NCI-H82 (cell line): ENCODE data around the gene ZNF276.
"Not testable (repeated sequence)": the region's sequence is repeated elsewhere in the genome, so short reads cannot be mapped to it uniquely, and the experiment has no call there.

ENCODE experiments used
- DNase-seq: peaks from one replicate; lab custom pipeline; 2025; lab: John Stamatoyannopoulos, UW

The ZNF276 gene

GRCh38 chr16:89696670-89697128 is 24.6 kb upstream of the ZNF276 start:
- DNase-seq = no peak

DNA sequence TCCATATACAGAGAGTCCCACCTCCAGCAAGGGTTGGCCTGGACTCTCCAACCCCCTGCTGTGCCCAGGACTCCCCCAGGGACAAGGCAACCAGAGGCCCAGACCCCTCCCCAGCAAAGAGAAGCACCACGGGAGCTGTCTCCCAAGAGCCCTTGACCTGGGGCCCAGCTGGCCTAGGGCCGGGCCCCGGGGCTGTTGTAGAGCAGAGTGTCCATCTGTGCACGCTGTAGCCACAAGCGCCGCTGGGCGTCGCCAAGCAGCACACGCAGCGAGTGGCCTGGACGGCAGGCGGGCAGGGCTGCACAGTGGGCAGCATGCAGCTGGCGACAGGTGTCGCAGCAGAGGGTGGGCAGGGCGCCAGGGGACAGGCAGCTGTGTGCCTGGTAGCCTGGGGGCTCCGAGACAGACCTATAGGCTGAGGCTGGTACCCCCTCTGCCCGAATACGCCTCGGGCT is 24.1 kb upstream of the ZNF276 start:
- no peak for DNase-seq

DNA sequence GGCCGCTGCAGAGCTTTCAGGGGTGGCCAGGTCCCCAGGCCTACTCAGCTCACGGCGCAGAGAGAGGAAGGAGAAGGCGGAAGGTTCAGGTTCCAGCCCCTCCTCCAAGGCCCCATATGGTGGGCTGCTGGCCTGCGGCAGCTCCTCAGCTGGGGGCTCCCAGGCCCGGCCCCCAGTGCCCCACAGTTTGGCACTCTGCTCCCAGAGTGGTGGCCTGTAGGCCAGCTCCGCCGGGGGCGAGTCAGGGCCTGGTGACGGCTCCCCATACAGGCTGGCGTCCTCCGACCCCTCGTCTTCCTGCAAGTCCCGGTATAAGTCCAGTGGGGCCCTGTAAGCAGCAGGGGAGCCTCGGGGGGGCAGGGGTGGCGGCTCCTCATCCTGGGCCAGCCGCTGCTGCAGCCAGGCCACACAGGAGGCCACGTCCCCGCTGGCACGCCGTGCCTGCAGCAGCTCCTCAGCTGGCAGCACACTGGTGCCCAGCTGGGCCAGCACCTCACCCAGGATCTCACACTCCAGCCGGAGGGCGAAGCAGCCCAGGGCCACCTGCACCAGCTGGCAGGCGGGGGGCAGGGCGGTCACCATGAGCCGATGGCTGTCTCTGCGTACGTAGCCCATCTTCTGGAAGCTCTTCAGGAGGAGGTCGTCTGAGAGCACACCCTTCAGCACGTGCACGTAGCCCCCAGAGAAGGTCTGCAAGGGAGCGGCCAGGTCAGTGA is 23.6 kb upstream of the ZNF276 start:
- no peak for DNase-seq

- not testable (repeated sequence) for DNase-seq
These were observed 22.6 kb upstream of the ZNF276 start for GRCh38 chr16:89698717-89699116.

DNA sequence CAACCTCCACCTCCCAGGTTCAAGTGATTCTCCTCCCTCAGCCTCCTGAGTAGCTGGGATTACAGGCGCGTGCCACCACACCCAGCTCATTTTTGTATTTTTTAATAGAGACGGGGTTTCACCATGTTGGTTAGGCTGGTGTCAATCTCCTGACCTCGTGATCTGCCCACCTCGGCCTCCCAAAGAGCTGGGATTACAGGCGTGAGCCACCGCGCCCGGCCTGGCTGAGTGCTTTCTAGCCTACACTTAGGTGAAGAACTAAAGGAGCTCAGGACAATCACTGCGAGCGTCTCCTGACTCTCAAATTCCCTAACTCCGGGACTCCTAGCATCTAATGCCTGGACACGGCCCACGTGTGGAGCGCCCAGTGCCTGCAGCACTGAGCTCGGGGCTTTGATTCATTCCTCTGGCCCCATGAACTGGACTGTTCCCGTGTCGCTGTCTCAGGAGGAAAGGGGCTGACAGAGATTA is 21.7 kb upstream of the ZNF276 start:
- DNase-seq = not testable (repeated sequence)

DNA sequence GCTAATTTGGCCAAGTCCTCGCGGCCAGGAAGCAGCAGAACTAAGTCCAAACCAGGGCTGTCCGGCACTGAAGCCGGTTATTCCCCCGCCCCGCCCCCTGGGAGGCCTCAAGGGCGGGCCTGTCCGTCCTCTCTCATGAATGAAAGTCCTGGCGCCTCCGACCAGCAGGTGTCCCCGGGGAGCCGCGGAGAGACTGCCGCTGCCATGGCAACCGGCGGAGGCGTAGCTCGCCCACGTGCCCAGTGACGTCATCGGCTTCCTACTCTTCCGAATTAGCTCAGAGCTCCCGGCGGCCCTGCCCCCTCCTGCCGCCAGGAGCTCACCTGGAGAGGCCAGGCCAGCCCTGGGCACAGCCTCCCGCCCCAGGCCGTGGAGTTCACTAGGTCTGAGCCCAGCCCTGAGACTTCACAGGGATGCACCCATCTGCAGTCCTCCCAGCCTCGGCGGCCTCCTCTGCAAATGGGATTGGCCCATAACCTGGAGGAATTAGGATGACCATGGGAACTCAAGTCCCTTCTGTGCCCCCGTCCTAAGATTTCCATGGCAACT is 21.2 kb upstream of the ZNF276 start:
- peak; percentile 99 for DNase-seq

DNA sequence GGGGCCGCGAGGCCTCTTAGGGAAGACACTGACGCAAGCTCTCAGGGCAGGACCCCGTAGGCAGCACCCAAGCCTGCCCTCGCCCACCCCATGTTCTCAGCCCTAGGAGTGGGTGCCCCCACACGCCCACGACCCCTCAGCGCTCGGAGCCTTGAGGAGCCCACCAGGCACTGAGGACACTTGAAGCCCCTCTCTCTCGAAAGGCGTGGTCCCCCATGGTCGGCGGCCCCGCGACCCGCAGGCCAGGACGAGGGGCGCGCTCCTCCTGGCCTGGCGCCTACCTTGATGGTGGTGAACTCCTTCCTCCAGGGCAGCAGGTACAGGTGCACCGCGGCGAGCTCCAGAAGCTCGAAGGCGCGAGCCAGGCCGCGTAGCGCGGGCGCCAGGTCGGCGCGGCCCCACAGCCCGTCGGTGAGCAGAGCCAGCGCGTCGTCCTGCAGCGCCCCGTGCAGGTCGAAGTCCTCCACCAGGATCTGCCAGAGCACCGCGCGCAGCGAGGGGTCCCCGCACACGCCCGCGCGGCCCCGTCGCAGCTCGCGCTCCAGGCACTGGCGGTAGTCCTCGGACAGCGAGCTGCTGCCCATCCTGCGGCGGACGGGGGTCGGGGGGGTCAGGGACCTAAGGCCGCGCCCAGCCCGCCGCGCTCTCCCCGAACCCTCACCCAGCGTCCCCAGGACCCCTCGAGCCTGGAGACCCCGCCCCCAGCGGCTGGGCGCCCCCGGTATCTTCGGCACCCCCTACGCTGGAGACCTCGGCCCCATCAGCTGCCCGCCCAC is 20.5 kb upstream of the ZNF276 start:
- peak; percentile 60 for DNase-seq

DNA sequence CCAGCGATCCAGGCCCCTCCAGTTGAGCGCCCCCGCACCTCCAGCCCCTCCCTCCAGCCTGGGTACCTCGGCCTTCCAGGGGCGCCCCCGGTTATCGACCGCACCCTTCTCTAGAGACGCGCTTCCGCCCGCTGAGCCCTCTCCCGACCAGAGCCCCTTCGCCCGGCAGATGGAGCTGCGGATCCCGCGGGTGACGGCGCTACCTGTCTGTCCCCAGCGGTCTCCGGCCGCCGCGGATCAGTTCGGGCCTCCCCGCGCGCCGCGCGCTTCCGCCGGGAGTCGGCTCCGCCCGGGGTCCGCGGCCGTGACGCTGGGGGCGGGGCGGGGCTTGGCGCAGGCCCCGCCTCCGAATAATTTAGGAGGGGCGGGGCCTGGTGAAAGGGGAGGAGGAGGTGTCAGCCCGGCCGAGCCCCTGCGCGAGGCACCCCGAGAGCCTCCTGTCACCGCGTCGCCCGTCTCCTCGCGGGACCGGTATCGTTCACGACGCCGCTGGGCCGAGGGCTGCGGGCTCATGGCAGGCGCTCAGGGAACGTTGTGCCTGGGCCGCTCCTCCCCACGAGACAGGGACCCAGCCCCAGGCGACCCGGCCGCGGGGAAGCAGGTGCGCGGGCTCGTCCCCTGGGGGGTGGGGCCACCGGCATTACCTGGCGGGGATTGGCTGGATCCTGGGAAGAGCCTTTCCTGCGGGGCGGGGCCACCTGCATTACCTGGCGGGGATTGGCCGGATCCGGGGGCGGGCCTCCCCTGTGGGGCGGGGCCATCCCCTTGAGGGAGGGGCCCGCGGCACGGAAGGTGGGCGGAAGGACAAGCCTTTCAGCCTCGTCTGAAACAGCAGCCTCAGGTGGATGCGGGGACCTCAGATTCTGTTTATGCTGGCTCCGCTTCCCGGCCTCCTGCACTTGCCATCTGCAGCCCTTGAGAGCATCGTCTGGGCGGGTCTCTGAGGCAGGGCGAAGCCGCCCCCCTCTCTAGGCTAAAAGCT is 19.6 kb upstream of the ZNF276 start, which contains the start of gene SPATA2L:
Gene SPATA2L, minus strand, starts transcription at position 281 of the 982 bp plus-strand sequence. CDS start 473 bp downstream, outside the sequence.
- DNase-seq = peak; percentile 97

DNA sequence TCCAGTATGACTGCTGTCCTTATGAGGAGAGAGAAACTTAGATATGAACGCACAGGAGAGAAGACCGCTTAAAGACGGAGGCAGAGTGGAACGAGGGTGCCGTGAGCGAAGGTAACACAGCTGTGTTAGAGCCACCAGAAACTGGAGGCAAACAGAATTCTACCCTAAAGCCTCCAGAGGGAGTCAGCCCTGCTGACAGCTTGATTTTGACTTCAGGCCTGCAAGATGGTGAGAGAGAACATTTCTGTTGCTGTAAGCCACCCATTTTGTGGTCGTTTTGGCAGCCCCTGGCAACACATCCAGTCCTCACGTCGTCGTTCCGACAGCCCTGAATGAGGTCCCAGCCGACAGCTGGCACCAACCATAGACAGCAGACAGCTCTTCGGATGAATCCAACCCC is 17.1 kb upstream of the ZNF276 start:
- no peak for DNase-seq

- DNase-seq = no peak
These were observed 16.3 kb upstream of the ZNF276 start for GRCh38 chr16:89705006-89705405.

DNA sequence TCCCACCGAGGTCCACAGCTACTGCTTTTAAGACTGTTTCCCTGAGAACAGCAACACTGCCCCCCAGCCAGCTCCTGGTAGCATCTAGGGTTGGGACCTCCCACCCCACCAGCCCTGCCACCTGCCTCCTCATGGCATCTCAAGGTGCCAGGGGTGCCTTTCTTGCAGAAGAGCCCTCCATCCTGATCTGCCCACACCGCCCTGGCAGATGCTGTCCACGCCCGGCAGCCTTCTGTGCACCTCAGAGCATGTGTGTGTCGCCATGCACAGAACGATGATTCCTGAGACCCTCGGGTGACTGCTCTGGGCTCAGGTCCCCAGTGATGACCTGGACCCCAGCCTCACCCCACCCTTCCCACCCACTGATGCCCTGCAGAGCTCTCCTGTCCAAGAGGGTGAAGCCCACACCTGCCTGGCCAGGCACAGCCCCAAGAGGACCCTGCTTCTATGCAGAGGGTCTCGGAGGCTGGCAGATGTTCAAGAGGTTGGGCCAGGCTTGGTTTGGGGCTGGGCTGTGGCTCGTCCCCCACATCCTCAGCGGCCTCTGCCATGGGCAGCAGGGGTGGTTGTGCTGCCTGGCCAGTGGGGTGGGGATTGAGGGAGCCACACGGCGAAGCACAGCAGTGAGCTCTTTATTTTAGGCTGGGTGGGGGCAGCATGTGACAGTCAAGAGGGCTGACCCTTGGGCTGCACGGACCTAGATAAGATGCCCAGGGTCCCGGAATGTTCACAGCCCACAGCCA is 14.6 kb upstream of the ZNF276 start:
- DNase-seq = no peak

DNA sequence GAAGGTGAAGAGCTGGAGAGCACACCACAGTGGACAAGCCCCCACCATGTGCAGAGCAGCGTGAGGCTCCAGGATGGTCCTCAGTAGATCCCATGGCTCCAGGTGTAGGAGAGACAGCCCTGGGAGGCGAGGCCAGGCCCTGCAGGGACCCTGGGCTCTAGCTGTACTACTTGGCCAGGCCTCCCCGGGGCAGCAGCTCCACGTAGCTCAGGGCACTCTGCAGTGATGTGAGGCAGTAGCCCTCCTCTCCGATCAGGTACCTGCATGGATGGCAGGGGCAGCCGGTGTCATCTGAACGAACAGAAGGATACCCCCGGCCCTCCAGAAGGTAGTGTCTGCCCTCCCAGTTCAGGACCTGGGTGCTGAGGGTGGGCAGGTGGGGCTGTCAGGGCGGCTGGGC is 13.6 kb upstream of the ZNF276 start:
- DNase-seq = no peak

DNA sequence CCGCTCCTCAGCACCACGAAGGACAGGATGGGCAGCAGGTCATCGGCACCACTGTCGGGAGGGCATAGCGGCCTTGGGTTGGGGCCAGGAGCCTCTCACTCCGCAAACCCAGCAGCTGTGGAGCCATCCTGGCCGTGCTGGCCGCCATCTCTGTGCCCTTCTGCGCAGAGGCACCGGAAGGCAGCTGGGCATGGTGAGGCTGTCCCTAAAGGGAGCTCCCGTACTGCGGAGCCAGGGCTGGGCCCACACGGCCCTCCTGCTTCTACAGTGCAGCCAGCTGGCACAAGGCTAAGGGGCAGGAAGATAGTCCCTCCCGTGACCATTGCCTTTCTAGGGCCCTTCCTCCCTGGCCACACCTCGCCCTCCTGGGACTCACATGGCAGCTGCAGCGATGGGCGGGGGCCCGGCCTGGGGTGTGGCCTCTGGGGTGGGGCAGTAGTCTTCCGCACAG is 12.8 kb upstream of the ZNF276 start:
- no peak for DNase-seq

GRCh38 chr16:89709166-89709565 is 12.2 kb upstream of the ZNF276 start:
- DNase-seq = no peak

DNA sequence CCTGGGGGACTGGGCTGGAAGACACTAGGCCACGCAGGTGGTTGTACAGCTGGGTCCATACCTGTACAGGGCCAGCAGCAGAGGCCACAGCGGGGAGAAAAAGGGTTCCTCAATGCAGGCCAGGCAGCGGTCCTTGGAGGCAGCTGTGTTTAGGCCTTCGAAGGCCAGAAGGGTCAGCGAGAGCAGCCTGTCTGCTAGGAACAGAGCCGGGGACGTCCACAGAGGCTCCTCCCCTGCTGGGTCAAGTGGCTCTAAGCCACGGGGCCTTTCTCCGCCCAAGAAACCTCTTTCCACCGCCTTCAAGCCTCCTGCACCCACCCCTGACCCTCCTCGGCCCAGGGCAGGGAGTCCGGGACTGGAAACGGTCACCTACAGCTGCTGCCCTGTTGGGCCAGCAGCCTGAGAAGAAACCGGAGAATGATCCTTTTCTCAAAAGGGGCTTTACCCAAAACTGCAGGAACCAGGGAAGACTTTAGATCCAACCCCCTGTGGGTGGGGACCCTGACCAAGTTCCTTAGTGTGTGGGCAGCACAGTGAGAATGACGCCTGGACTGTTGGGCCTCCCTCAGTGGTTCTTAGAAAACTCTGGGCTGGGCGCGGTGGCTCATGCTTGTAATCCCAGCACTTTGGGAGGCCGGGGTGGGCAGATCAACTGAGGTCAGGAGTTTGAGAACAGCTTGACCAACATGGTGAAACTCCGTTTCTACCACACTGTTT is 11.5 kb upstream of the ZNF276 start:
- no peak for DNase-seq

DNA sequence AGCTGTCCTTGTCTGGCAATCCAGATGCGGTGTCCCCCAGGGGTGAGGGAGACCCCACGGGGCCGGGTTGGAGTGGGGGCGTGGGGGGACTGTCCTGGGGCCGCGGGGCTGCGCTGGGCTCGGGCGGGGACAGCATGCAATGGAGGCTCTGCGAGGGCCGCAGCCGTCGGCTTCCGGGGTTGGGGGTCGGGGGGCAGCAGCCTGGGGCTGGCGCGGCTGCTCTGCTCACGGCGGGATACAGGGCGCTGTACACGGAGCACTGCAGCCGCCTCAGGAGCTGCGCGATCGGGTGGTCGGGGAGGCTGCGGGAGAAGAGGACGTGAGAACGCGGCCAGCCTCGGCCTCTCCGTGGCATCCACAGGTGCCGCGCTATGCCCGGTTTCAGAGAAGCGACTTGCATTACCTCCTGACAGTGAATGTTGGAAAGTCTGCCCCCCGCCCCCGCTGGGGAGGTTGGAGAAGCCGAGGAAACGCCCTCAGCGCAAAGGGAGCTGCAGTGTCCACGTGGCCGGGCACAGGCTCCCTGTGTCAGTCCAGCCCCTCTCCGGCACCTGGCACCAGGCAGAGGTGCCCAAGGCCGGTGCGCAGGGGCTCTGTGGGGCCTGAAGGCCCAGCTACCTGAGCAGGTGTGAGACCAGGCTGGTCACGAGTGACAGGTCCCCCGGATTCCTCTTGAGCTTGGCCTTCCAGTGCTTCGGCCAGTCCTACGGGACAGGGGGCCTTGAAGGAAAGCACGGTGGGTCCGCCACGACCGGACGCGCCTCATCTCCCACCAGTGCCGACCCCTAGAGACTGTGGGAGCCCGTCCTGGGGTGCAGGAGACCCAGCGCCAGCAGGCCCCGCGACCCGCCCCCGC is 10.4 kb upstream of the ZNF276 start:
- DNase-seq = no peak

- DNase-seq = peak; percentile 87
These were observed 9.6 kb upstream of the ZNF276 start for GRCh38 chr16:89711601-89712273.

DNA sequence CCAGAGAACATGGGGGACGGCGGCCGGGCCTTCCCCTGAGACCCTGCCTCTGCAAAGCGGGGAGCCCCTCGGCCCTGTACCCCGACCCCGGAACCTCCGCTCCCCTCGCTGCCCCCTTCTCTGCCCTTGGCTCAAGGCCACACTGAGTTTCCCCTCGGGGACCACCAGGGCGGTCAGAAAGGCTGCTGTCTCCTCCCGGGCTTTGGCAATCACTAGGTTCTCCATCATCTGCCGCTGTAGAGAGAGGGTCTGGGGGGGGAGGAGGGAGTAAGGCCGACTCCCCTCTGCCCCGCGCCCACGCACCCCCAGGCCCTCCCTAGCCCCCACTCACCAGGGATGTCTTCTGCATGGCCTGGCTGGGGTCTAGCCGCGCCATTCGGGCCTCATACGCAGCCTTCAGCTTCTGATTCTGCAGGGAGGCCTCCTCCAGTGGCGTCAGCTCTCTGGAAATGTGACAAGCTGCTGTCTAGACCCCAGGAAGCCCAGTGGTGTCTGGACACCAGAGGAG is 9.0 kb upstream of the ZNF276 start:
- peak; percentile 59 for DNase-seq
